K562 (cell line): ENCODE data around the gene NAP1L1.

Source experiments
- BCL6 ChIP-seq: fragments of 250-450 bp; sonication (Bioruptor Pico); IDR thresholded peaks from 2 replicates; pipeline ENCODE4 v1.4.0; 2020
- CTCF ChIP-seq, 3 experiments: IDR thresholded peaks in 2 of 3; conservative IDR thresholded peaks in 1 of 3; 2 replicates each; pipeline ENCODE4 v1.5.1; 2011 to 2012; ENCODE audit warnings: low read length in 3 of 3, mild to moderate bottlenecking in 3 of 3, control low read depth in 2 of 3, improper control_type of control experiment in 1 of 3, inconsistent platforms in 1 of 3, low read depth in 1 of 3, mixed read lengths in 1 of 3, moderate library complexity in 1 of 3; ENCODE audit not compliant: insufficient read depth in 2 of 3
- JUND ChIP-seq, 2 experiments: IDR thresholded peaks; 2 replicates in 1 of 2; 3 replicates in 1 of 2; pipeline ENCODE4 v1.6.1; 2011; ENCODE audit warnings: borderline replicate concordance in 2 of 2, low read depth in 2 of 2, low read length in 2 of 2, improper control_type of control experiment in 1 of 2, missing biosample characterization in 1 of 2, missing genetic modification characterization in 1 of 2, missing genetic modification reagents in 1 of 2
- MYC ChIP-seq, 2 experiments: fragments of 250-450 bp in 1 of 2; sonication (Bioruptor Pico) in 1 of 2; IDR thresholded peaks; 2 replicates each; pipeline versions ENCODE4 v1.5.1 to v1.6.1; 2012 to 2021; ENCODE audit warnings: low read depth in 2 of 2, borderline replicate concordance in 1 of 2, improper control_type of control experiment in 1 of 2, low read length in 1 of 2, mild to moderate bottlenecking in 1 of 2, moderate library complexity in 1 of 2
- NFIC ChIP-seq: fragments of 450-650 bp; IDR thresholded peaks from 2 replicates; pipeline ENCODE4 v1.6.1; 2017; ENCODE audit warnings: mild to moderate bottlenecking, inconsistent platforms
- PCBP1 ChIP-seq: fragments of 200-400 bp; formaldehyde crosslinking; IDR thresholded peaks from 2 replicates; pipeline ENCODE4 v1.6.1; 2018; ENCODE audit warnings: mild to moderate bottlenecking, low read depth, low read length; ENCODE audit not compliant: poor library complexity, severe bottlenecking
- POLR2AphosphoS5 ChIP-seq: IDR thresholded peaks from 2 replicates; pipeline ENCODE4 v1.6.1; 2011; ENCODE audit warnings: mild to moderate bottlenecking, low read depth, low read length, moderate library complexity; ENCODE audit not compliant: control insufficient read depth, insufficient read depth
- SMARCA5 ChIP-seq: fragments of 450-650 bp; IDR thresholded peaks from 2 replicates; pipeline ENCODE4 v1.6.1; 2016
- TCF7L2 ChIP-seq: fragments of 150-350 bp; IDR thresholded peaks from 2 replicates; pipeline ENCODE4 v1.6.1; 2016; ENCODE audit warnings: low read depth, mild to moderate bottlenecking, low read length, moderate library complexity
- TRIM28 ChIP-seq: fragments of 450-650 bp; IDR thresholded peaks from 2 replicates; pipeline ENCODE4 v1.6.1; 2017
- ZKSCAN1 ChIP-seq: fragments of 150-350 bp; IDR thresholded peaks from 2 replicates; pipeline ENCODE4 v1.6.1; 2016; ENCODE audit warnings: low read depth, low read length
- ZNF121 ChIP-seq: sonication (generic); formaldehyde crosslinking; conservative IDR thresholded peaks from 2 replicates; pipeline ENCODE4 v1.8.0; 2022; ENCODE audit warnings: missing genetic modification reagents
- TF ChIP-seq, protein P1 (sequence below): sonication (generic); formaldehyde crosslinking; IDR thresholded peaks from 2 replicates; pipeline ENCODE4 v1.8.0; 2022; ENCODE audit warnings: mild to moderate bottlenecking, missing genetic modification reagents
- TF ChIP-seq, protein P2 (sequence below): fragments of 250-450 bp; sonication (Bioruptor Pico); IDR thresholded peaks from 2 replicates; pipeline ENCODE4 v1.4.0; 2020; ENCODE audit warnings: mild to moderate bottlenecking

- TF ChIP-seq TRIM28 = no peak
- no peak for TF ChIP-seq NFIC
- no peak for TF ChIP-seq PCBP1
- no peak for TF ChIP-seq MYC (IDR thresholded peaks at IDR 0.05; ENCODE audit: low read depth, low read length)
- TF ChIP-seq MYC (CRISPR knock-in tag; IDR thresholded peaks at IDR 0.05; ENCODE audit: borderline replicate concordance, low read depth) = no peak
- TF ChIP-seq BCL6 (CRISPR knock-in tag) = no peak
- no peak for TF ChIP-seq SMARCA5
- TF ChIP-seq ZNF121 (CRISPR knock-in tag) = no peak
- no peak for TF ChIP-seq CTCF (IDR thresholded peaks at IDR 0.05 in 2 of 3, conservative IDR thresholded peaks at IDR 0.05 in 1 of 3; ENCODE audit: insufficient read depth in 2 of 3, low read depth in 1 of 3, low read length in 3 of 3)
- TF ChIP-seq, protein P1, sequence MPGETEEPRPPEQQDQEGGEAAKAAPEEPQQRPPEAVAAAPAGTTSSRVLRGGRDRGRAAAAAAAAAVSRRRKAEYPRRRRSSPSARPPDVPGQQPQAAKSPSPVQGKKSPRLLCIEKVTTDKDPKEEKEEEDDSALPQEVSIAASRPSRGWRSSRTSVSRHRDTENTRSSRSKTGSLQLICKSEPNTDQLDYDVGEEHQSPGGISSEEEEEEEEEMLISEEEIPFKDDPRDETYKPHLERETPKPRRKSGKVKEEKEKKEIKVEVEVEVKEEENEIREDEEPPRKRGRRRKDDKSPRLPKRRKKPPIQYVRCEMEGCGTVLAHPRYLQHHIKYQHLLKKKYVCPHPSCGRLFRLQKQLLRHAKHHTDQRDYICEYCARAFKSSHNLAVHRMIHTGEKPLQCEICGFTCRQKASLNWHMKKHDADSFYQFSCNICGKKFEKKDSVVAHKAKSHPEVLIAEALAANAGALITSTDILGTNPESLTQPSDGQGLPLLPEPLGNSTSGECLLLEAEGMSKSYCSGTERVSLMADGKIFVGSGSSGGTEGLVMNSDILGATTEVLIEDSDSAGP (CRISPR knock-in tag) = no peak
- TF ChIP-seq POLR2AphosphoS5 = no peak
- TF ChIP-seq TCF7L2 = no peak
- TF ChIP-seq, protein P2, sequence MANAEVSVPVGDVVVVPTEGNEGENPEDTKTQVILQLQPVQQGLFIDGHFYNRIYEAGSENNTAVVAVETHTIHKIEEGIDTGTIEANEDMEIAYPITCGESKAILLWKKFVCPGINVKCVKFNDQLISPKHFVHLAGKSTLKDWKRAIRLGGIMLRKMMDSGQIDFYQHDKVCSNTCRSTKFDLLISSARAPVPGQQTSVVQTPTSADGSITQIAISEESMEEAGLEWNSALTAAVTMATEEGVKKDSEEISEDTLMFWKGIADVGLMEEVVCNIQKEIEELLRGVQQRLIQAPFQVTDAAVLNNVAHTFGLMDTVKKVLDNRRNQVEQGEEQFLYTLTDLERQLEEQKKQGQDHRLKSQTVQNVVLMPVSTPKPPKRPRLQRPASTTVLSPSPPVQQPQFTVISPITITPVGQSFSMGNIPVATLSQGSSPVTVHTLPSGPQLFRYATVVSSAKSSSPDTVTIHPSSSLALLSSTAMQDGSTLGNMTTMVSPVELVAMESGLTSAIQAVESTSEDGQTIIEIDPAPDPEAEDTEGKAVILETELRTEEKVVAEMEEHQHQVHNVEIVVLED = no peak
- TF ChIP-seq ZKSCAN1 = no peak
- no peak for TF ChIP-seq JUND (IDR thresholded peaks at IDR 0.05; ENCODE audit: borderline replicate concordance, low read depth, low read length)
- TF ChIP-seq JUND (tag; IDR thresholded peaks at IDR 0.05; ENCODE audit: borderline replicate concordance, low read depth, low read length) = no peak
Measured at GRCh38 chr12:76119887-76120286, 35.4 kb upstream of the NAP1L1 start.
